NCI-H146 treated with DMSO at 0.1 percent for 48 hours (cell line): Measurements from ENCODE around the gene TBC1D4.

Experiments used
- DNase-seq: peaks from one replicate; lab custom pipeline; 2025; ENCODE audit not compliant: unreplicated experiment; lab: John Stamatoyannopoulos, UW

TBC1D4 gene

DNA sequence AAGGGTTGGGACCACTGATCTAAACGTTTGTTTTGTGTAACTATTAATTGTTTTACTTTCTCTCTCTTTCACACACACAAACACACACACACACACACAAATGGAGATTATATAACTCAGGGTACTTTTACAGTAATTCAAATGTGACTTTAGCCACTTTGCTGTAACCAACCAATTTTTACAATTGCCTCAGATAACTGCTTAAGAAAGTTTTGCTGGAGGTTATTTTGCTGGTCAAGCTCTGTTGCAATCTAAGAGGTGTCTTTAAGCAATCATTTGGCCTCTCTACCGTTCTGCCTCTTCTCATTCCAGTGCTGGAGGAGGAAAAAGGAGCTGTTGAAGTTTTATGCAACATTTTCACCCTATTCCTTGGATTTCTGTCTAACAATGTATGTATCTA is 63.0 kb downstream of the TBC1D4 start:
- DNase-seq, result no peak

GRCh38 chr13:75418186-75418843 is 63.7 kb downstream of the TBC1D4 start:
- DNase-seq, result no peak

DNA sequence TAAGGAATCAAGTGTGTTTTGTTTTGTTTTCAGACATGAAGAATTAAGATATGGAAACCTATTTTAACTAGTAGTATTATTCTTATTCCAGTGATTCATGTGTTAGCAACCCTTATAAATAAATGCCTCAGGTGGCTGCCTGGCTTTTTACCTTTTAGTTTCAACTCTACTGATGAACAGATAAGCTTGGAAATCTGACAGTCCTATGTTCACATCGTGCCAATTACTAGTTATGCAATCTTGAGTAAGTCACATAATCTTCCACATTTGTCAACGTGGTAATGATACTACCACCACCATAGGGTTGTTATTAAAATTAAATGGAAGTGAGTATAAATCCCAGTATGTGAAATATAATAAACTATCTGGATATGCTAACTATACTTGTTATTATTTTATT is 64.3 kb downstream of the TBC1D4 start:
- no peak for DNase-seq

DNA sequence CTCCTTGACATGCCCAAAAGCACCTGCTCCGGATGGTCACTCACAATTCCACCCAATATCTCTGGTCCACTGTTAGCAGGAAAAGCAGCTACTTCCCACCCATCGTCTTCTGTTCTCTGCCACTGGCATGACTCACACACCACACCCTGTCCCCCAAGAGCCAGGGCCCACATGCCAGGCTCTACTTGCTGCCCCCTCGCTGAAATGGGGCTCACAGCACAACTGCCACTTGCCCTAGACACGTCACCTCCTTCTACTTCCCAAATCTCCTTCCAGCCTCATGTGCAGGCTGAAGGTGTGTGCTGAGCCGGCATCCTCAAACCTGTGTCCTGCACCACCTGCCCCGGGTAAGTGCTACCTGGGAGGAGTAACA is 65.0 kb downstream of the TBC1D4 start:
- no peak for DNase-seq

DNA sequence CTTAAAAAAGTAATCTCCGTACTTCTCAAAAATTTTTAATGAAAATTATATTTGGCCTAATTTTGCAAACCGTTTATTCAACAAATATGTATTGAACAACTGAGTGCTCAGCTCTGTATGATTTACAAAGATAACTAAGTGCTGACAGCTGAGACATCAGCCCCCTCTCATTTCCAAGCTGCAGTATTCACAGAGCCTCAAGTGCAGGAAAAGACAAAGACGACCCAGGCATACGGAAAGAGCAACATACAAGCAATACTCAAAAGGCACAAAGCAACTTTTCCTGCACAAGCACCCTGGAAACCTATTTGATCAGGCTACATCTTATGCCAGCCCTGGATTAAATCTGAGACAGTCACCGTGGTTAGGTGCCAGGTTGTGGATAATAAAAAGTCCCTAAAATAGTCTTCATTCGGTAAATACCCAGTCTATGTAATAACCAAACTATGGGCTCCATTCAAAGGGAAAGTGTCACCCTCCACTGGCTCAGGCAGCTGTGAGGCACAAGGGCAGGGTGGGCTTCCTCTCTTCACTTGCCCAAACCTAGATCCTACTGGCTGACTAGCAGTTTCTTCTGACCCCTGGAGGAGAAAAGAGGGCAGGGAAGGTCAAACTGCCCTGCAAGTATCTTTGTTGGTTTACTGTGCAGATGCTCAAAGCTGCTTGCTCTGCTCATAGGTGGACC is 65.5 kb downstream of the TBC1D4 start:
- DNase-seq, result no peak

DNA sequence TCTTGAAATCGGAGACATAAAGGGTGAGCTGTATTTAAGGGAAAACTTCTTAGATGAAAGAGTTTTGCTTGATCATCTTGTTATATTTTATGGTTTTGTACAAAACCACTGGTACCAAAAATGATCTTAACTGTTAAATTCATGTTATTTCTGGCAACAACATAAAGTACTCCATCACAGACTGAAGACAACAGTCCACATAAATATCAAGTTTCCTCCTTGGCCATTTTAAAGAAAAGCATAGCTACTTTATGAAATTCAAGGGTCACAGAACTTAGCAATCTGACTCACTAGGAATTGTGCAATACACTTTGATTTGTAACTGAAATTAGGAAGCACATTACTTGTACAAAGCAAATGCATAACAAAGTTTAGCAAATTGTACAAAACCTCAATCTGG is 66.3 kb downstream of the TBC1D4 start:
- DNase-seq, result no peak

DNA sequence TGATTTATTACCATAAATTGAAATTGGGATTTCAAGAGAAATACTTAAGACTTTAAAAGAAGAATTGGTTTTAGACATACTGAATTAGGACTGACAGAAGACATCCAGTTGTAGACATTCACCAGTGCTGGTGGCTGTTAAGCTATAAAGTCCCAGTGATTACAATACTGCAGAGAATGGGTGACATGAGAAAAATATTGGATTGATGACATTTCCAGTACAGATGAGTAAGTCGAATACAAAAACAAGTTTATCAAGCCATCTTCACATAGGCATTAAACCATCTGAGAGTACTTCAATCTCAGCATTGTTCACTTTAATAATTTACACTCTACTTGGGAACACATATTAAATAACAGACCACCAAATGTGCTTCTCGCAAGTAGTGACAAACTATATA is 66.8 kb downstream of the TBC1D4 start:
- no peak for DNase-seq

- no peak for DNase-seq
Measured at GRCh38 chr13:75414036-75414827, 67.7 kb downstream of the TBC1D4 start.

GRCh38 chr13:75411924-75412537 is 69.9 kb downstream of the TBC1D4 start:
- DNase-seq, result no peak

DNA sequence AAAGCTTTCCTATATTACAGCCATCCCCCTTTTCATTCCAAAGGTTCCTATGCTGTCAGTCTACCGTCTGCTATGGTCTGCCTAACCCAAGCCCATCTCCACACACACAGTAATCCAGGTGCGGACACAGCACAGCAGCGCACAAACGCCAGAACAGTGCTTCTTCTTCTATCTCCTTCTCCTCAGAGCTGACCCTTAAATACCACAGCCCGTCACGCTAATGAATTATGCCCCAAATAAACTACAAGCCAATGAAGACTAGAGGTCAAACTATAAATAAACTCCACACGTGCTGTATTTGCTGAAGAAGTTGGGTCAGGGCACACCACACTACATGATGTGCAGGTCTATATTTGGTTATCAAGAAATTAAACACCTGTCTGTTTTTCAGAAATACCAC is 71.8 kb downstream of the TBC1D4 start:
- DNase-seq, result no peak

- DNase-seq, result no peak
Measured at GRCh38 chr13:75407998-75408397, 74.0 kb downstream of the TBC1D4 start.

GRCh38 chr13:75407473-75407872 is 74.5 kb downstream of the TBC1D4 start:
- DNase-seq, result no peak

DNA sequence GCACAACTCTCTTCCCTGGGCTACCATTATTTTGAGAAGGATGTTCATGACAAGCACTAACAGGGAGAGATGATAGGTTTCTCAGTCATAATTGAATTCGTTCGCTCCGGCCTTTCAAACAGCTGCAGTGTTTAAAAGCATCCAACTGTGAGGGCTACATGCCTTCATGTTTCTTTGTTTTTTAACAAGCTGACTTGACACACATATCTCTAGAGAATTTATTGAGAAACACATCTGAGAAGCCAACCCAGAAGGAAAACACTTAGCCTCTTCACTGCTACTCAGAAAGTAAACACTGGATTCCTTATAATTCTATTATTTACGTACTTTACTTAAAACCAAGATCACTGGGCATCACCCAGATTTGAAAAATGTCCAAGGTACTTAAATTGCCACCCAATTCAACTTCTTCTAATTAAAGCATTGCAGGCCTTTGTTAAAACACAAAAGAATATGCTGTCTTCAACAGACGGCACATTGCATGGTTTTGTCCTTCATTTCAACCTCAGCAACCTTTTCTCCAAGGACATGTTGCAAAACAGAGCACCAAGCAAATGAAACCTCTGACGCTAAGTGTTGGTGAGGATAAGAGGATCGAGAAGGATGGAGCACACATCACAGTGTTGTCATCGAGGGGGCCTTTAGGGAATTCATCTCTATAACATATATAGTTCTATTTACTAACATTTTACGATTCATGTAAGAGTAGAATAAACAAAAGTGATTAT is 75.8 kb downstream of the TBC1D4 start:
- peak; percentile 59 for DNase-seq

GRCh38 chr13:75404726-75405125 is 77.2 kb downstream of the TBC1D4 start:
- DNase-seq, result no peak

DNA sequence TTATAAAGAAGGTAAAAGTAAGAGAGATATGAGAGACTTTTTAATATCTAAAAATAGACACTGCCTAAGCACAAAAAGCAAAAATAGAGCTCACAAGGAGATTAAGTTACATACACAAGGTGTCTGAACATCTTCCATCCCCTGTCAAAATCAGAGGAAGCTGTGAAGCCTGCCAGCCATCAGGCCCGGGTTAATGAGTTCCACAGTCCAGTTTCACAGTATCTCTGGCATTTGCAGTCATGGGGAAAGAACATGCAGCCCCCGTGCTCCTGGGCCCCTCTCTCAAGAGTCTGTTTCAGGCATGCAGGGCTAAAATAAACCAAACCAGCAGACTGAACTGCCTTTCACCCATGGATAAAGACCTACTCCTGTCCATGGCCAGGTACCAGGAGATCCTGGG is 79.2 kb downstream of the TBC1D4 start:
- no peak for DNase-seq

DNA sequence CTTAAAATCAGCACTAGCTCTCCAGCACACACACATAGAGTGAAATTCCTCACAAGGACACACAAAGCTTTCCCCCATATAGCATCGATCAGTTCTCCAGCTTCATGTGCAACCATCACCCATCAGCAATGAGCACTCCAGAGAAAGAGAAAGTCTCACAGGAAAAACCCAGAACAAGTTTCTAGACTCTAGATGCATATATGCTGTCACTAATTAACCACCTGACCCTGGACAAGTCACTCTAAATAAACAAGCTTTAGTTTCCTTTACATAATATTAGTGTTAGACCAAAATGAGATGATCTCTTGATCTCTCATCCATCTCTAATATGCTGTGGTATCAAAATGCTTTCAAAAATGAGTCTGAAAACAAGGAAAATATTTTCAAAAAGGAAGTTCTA is 81.2 kb downstream of the TBC1D4 start:
- DNase-seq, result no peak

GRCh38 chr13:75399879-75400217 is 82.1 kb downstream of the TBC1D4 start:
- DNase-seq, result no peak

DNA sequence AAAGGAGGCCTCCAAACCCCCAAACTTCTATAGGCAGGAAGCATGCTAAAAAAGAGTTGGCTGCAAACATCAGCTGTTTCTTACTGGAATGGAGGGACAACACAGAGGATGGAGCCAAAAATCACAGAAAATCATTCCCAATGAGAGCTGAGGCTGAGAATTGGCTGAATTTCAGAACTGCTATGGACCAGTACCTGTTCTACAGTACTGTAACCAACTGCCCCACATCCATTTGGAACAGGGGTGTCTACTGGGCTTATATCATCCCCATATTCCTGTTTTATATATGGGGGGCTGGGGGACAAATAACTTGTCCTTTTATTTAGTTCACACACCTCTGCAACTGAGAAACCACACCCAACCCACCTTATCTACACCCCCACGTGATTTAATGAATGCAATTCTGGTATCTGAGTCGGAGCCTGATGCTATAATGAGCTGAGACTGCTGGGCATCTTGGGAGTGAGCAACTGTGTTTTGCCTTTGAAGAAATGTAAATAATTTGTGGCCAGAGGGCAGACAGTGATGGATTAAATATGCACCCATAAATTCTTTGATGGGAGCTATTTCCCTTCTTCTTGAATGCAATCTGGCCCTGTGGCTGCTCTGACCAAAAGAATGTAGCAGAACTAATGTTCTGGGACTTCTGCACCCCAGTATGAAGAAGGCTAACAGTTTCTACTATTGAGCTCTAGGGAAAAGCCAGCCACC is 82.6 kb downstream of the TBC1D4 start:
- no peak for DNase-seq

GRCh38 chr13:75398072-75398471 is 83.9 kb downstream of the TBC1D4 start:
- no peak for DNase-seq

DNA sequence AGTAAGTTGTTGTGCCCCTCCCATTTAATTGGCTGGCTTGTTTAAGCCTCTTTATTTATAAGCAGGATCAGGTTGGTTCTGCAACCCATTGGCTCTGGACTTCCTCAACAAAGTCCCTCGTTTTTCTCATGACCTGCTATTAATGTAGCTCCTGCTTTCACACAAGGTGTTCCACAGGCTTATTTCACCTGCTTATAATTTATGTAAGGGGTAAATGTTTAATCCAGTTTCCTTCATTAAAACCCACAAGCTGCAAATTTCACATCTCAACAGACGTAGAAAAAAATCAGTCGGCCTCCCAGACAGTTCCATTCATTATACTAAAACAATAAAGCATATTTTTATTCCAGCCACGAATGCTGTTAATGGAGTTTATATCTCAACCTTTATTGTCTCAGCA is 86.1 kb downstream of the TBC1D4 start:
- no peak for DNase-seq

DNA sequence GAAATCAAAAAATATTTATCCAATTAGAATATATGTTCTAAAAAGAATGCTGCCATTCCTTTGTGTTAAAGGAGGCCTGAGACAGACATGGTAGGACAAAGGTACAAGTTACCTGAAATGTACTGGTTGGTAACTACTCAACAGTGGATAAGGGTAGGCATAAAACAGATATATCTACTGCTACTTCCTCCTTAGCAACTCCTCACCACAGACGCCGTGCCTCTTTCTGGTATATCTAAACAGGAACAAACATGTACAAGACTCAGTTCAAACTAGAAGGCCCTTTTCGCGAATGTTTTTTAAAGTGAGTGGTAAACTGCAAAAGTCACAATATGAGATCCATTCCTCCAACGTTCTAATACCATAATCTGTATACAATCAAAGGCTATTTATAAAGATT is 86.9 kb downstream of the TBC1D4 start:
- no peak for DNase-seq
